ENCODE measurements around the gene PRKCB.

PRKCB gene

GRCh38 chr16:24116989-24117388 lies 281.2 kb downstream of the PRKCB start:
- in situ Hi-C loops (cut with HindIII; ENCODE audit: low sequenced_read_pairs): no loop called here
- no peak for DNase-seq (ENCODE audit: low read depth, low spot score)
- H3K4me3 ChIP-seq (ENCODE audit: low read depth, low read length): no peak overlapping the region
- no peak for TF ChIP-seq CTCF (IDR thresholded peaks at IDR 0.05; ENCODE audit: low read depth, low read length)

GRCh38 chr16:24117680-24118079 lies 281.9 kb downstream of the PRKCB start:
- in situ Hi-C loops (cut with HindIII; ENCODE audit: low sequenced_read_pairs): no loop called here
- no peak for DNase-seq (ENCODE audit: low read depth, low spot score)
- no peak overlapping the region for H3K4me3 ChIP-seq (ENCODE audit: low read depth, low read length)
- TF ChIP-seq CTCF (IDR thresholded peaks at IDR 0.05; ENCODE audit: low read depth, low read length): no peak

- H3K4me3 ChIP-seq (ENCODE audit: low read depth, low read length): no peak overlapping the region
- in situ Hi-C loops (cut with HindIII; ENCODE audit: low sequenced_read_pairs): no loop called here
- DNase-seq (ENCODE audit: low read depth, low spot score): no peak
- TF ChIP-seq CTCF (IDR thresholded peaks at IDR 0.05; ENCODE audit: low read depth, low read length): no peak
These were observed 282.5 kb downstream of the PRKCB start for GRCh38 chr16:24118126-24118821.

- no peak for DNase-seq (ENCODE audit: low read depth, low spot score)
- no peak for TF ChIP-seq CTCF (IDR thresholded peaks at IDR 0.05; ENCODE audit: low read depth, low read length)
- no peak overlapping the region for H3K4me3 ChIP-seq (ENCODE audit: low read depth, low read length)
- in situ Hi-C loops (cut with HindIII; ENCODE audit: low sequenced_read_pairs): no loop called here
These were observed 284.0 kb downstream of the PRKCB start for GRCh38 chr16:24119807-24120206.

GRCh38 chr16:24123275-24123674 lies 287.5 kb downstream of the PRKCB start:
- TF ChIP-seq CTCF (IDR thresholded peaks at IDR 0.05; ENCODE audit: low read depth, low read length): no peak
- in situ Hi-C loops (cut with HindIII; ENCODE audit: low sequenced_read_pairs): no loop called here

GRCh38 chr16:24124291-24124690 lies 288.5 kb downstream of the PRKCB start:
- in situ Hi-C loops (cut with HindIII; ENCODE audit: low sequenced_read_pairs): no loop called here
- no peak overlapping the region for H3K4me3 ChIP-seq (ENCODE audit: low read depth, low read length)
- TF ChIP-seq CTCF (IDR thresholded peaks at IDR 0.05; ENCODE audit: low read depth, low read length): no peak
- no peak for DNase-seq (ENCODE audit: low read depth, low spot score)

More at GRCh38 chr16:24123275-24123674, 287.5 kb downstream of the PRKCB start:
- H3K4me3 ChIP-seq (ENCODE audit: low read depth, low read length): no peak overlapping the region
- no peak for DNase-seq (ENCODE audit: low read depth, low spot score)

Measured in astrocyte of the spinal cord (primary cell).